Brain microvascular endothelial cell (primary cell): ENCODE results near the gene NEK11.

Experiments
- DNase-seq: peaks from one replicate; pipeline ENCODE4 v3.0.0-alpha.2; 2020
- H3K27ac ChIP-seq: fragments of 250-450 bp; sonication (Bioruptor Pico); 2 replicates; pipeline ENCODE4 v1.5.1; 2020; ENCODE audit warnings: mild to moderate bottlenecking, moderate library complexity
- H3K27me3 ChIP-seq: fragments of 250-450 bp; sonication (Bioruptor Pico); replicated peaks from 2 replicates; pipeline ENCODE4 v1.5.1; 2020; ENCODE audit warnings: mild to moderate bottlenecking
- H3K36me3 ChIP-seq: fragments of 250-450 bp; sonication (Bioruptor Pico); replicated peaks from 2 replicates; pipeline ENCODE4 v1.5.1; 2020; ENCODE audit warnings: mild to moderate bottlenecking
- H3K4me3 ChIP-seq: 2 replicates; pipeline ENCODE4 v1.5.1; 2011; ENCODE audit warnings: low read depth, mild to moderate bottlenecking, control low read depth, low read length, moderate library complexity
- CTCF ChIP-seq: IDR thresholded peaks from 2 replicates; pipeline ENCODE4 v1.5.1; 2011; ENCODE audit warnings: low read depth, mild to moderate bottlenecking, moderate library complexity, low read length, control low read depth, inconsistent platforms; ENCODE audit errors: missing control alignments
- in situ Hi-C: cut with HindIII; loops from 2 replicates; pipeline ENCODE4 v1.10.0; 2017; ENCODE audit warnings: low sequenced_read_pairs, low pct_ligation_motif_present

The NEK11 gene

GRCh38 chr3:131232711-131233267 is 206.1 kb downstream of the NEK11 start:
- no peak overlapping the region for H3K27ac ChIP-seq
- H3K27me3 ChIP-seq: no peaks in the 10 kb centered on the region
- no peak for TF ChIP-seq CTCF
- DNase-seq: no peak
- no peaks in the 10 kb centered on the region for H3K36me3 ChIP-seq
- H3K4me3 ChIP-seq: no peak overlapping the region
- in situ Hi-C loops: no loop called here

DNA sequence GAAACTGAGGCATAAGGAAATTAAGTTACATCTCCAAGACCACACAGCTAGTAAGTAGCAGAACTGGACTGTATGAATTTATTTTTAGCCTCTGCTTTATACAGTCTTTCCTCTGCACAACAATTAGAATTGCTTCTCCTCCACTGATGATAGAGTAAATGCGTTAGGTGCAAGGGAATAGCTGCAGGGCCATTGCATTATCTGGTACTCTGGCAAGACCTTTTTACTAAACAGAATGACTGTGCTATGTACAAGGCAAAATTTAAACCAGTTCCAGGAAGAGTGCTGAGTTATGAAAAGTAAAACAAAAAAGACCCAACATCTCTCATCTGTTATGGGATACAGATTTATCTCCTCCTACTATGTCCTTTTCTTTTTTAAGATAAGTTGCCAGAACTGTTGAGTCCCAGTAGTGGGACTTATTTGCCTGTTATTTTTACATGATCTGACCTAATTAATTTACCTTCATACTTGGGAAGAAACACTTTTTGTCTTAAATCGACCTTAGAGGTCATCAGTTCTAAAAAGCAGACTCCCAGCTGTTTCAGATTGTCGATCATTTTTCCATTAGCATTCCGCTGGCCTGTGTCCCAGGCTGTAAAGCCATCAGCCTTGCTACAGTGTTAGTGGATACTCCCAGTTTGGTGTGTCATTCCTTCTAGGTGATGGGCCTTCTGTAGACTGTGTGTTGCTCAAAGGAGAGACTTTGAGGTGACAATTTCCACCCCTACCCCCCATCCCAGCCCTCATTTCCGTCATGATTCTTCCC is 207.4 kb downstream of the NEK11 start:
- no peak for DNase-seq
- Histone ChIP-seq H3K27ac (no peak overlapping the region), H3K4me3 (no peak overlapping the region), H3K27me3 (no peaks in the 10 kb centered on the region), H3K36me3 (no peaks in the 10 kb centered on the region)
- no peak for TF ChIP-seq CTCF
- in situ Hi-C loops: no loop called here

DNA sequence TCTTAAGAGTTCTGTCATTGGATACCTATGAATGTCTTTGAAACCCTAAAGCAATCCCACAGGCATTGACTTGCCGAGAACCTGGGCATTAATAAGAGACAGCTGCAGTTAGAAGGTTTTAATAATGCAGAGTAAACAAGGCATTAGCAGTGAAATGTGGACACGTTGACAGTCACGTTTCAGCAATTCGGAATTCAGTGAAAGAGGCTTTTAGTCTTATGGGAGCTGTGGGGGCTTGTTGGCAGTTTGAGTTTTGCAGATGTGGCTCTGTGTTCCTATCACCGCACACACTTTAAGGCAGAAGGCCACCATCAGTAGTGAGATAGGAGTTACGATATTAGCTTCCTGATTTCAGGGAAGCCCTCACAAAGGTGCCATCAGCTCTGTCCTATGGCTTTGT is 209.7 kb downstream of the NEK11 start:
- DNase-seq: no peak

DNA sequence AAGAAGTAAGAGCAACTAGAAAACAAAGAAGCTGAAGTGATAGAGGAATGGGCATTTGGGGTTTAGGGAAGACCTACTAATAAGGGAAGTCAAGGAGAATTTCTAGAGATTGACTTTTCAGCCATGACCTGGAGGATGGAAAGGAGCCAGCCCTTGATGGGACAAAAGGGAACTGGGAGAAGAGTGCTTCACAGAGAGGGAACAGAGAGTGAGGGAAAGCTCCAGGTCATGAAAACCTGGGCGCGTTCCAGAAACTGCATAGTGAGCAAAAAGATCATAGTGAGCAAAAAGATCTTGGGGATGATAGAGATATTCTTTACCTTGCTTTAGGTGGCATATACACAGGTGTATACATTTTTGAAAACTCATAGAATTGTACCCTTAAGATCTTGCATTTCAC is 211.8 kb downstream of the NEK11 start:
- Histone ChIP-seq H3K4me3 (no peak overlapping the region), H3K27ac (no peak overlapping the region), H3K36me3 (no peaks in the 10 kb centered on the region), H3K27me3 (no peaks in the 10 kb centered on the region)
- no peak for DNase-seq
- in situ Hi-C loops: no loop called here
- TF ChIP-seq CTCF: no peak

More for the DNA sequence above, 209.7 kb downstream of the NEK11 start:
- in situ Hi-C loops: no loop called here
- H3K27me3 ChIP-seq: no peaks in the 10 kb centered on the region
- no peak overlapping the region for H3K4me3 ChIP-seq
- TF ChIP-seq CTCF: no peak
- no peak overlapping the region for H3K27ac ChIP-seq
- H3K36me3 ChIP-seq: no peaks in the 10 kb centered on the region

DNA sequence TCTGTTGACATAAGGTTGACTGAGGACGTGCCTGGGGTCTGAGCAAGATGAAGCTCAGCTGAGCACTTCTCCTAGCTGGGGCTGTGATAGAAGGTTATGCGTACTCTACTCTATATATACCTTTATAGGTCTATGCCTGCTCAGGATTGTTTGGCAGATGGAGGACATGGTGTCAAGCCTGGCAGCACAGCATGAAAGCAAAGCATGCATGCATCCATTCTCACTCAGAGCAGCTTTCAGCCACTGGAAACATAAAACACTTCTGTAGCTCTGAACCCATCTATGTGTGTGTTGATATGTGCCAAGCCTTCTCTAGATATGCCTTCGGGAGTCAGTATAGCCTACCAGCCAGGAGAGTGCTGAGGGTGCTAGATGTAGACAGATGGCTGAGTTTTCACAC is 212.6 kb downstream of the NEK11 start:
- in situ Hi-C loops: no loop called here
- H3K27ac ChIP-seq: no peak overlapping the region
- no peak for DNase-seq

More for the DNA sequence above, 212.6 kb downstream of the NEK11 start:
- H3K4me3 ChIP-seq: no peak overlapping the region
- H3K36me3 ChIP-seq: no peaks in the 10 kb centered on the region
- H3K27me3 ChIP-seq: no peaks in the 10 kb centered on the region
- TF ChIP-seq CTCF: no peak
